GM19328 (cell line): ENCODE data around the gene SHF.

Experiments
- ATAC-seq: cut with Tn5 transposase; IDR thresholded peaks from one replicate; pipeline ENCODE4 v1.9.1; 2021; ENCODE audit warnings: mild to moderate bottlenecking, moderate library complexity; ENCODE audit not compliant: unreplicated experiment

SHF gene

DNA sequence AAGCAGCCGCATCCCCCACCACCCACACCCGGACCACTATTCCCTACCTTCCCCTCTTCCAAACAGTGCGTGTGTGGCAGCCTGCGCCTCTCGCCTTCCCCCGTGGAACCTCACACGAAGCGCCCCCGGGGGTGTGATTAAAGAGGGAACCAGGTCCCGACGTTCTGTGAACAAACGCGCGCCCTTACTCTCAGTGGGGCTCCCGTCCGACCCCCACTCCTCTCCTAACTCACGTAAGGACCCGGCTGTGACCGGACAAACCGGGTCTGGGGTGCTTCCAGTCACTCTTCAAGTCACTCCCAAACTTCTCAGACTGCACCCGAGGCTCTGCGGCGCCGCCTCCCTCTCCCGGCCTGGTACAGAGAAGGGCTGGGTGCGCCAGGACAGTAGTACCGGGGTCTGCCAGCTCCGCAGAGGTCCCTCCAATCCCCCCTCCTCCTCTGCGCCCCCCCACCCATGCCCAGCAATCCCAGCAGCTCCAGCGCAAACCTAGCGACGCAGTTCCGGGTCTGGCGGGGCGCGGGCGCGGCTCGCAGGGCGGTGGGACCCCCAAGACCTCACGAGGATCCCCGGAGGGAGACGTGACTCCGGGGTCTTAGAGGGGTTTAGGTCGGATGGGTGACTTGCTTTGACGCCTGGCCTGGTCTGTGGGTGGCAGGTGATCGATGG, 58.7 kb downstream of the SHF start:
- no peak for ATAC-seq

DNA sequence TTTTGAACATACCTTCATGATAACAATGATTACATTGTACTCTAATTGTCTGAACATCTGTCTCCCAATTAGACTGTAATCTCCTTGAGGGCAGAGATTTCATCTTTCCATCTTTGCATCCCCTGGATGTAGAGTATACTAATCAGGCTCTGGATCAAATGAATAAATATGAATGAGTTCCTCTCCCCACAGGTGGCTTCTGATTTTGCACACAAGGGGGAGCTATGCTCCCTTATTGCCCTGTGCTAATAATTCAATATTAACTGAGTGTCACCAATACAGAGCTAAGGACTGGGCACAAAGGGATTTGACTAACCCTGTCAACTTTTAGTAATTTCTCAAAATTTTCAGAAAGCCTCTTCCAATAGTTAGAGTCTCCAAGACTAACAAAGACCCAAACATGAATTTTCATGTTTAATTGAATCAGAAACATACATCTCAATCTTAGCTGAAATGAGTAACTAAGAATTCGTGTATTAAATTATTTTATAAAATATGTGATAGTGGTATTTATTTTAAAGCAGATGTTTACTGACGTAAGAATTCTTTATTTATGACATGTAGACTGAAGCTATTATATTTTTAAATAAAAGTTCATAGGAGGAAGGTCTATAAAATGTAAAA, 61.1 kb downstream of the SHF start:
- ATAC-seq: no peak

- ATAC-seq: no peak
Observed at GRCh38 chr15:45123397-45123796, 64.4 kb downstream of the SHF start.

GRCh38 chr15:45122719-45123118, 65.0 kb downstream of the SHF start:
- no peak for ATAC-seq

GRCh38 chr15:45121706-45122417, 65.9 kb downstream of the SHF start:
- ATAC-seq: no peak

- no peak for ATAC-seq
Observed at GRCh38 chr15:45121020-45121419, 66.7 kb downstream of the SHF start.

DNA sequence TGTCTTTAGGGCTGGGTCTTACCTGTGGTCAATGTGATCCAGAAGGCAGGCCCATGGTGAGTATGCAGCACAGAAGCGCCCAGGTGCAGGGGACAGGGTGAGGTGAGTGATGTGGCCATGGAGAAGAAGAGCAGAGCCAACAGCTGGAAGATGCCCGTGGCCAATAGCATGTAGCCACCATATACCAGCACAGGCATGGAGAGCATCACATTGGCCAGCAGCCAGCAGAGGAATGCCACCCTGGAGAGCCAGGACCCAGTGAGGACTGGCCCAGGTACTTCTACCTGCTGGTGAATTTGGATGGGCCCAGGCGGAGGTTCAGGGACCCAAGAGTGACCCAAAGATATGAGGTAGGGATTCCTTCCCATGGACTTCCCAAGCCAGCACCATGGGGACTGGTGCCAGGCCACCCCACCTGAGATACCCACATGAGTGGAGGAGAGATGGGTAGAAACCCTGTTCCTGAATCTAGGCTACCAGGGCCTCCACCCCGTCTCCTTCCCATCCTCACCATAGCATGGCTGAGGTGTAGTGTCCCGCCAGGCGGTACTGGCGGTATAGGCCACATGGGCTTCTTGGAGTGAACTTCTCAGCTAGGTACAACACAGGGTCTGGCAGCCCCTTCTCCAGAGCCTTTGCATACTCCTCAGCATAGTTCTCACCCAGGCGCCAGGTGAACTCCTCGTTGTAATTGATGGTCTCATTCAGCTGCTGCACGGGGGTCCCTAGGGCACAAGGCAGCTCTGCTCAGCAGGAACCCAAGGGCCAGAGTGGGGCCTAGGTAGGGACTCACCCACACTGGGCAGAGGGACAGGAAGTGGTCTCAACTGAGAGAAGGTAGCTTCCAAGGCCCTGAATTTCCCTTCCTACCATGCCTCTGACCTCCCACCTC, 67.4 kb downstream of the SHF start:
- no peak for ATAC-seq

DNA sequence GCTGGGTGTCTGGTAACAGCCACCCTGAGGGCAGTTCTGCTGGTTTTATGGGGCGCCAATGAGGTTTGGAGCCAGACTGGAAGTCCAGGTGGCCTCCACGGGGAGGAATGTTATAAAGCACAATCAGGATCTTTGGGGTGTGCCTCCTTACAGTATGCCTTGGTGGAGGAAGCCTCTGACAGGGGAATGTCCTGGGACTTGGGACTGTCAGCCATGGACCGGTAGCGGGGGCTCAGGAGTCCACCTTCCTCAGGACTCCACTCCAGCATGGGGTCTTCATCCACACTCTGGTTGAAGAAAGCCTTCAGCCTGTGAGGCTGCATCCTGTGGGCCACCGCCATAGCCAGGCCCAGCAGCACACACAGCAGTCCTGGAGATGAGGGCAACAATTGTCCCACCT, 68.8 kb downstream of the SHF start:
- ATAC-seq: no peak

GRCh38 chr15:45118131-45118588, 69.6 kb downstream of the SHF start:
- peak; percentile 75 for ATAC-seq

DNA sequence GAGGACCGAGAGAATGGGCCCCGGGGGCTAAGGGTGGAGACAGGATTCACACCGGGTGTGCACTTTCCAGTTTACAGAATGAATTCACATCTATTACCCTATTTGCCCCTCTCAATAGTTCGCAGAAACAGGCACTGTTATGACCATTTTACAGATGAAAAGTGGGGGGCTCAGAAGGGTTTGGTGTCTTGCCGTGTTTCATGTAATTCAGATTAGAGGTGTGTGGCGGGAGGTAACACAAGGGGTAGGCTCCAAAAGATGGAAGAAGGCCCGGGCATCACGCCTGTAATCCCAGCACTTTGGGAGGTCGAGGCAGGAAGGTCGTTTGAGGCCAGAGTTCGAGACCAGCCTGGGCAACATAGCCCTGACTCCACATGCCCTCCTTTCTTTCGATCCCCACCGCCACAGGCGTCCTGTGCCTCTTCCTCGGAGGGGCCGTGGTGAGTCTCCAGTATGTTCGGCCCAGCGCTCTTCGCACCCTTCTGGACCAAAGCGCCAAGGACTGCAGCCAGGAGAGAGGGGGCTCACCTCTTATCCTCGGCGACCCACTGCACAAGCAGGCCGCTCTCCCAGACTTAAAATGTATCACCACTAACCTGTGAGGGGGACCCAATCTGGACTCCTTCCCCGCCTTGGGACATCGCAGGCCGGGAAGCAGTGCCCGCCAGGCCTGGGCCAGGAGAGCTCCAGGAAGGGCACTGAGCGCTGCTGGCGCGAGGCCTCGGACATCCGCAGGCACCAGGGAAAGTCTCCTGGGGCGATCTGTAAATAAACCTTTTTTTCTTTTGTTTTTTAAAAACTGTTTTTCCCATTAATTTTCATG, 70.2 kb downstream of the SHF start:
- no peak for ATAC-seq
